GM18498 (cell line): Measurements from ENCODE around the gene SEMA3F.

ENCODE experiments used
- ATAC-seq: cut with Tn5 transposase; IDR thresholded peaks from one replicate; pipeline ENCODE4 v1.9.1; 2021; ENCODE audit warnings: mild to moderate bottlenecking, moderate library complexity; ENCODE audit not compliant: unreplicated experiment

Gene SEMA3F

DNA sequence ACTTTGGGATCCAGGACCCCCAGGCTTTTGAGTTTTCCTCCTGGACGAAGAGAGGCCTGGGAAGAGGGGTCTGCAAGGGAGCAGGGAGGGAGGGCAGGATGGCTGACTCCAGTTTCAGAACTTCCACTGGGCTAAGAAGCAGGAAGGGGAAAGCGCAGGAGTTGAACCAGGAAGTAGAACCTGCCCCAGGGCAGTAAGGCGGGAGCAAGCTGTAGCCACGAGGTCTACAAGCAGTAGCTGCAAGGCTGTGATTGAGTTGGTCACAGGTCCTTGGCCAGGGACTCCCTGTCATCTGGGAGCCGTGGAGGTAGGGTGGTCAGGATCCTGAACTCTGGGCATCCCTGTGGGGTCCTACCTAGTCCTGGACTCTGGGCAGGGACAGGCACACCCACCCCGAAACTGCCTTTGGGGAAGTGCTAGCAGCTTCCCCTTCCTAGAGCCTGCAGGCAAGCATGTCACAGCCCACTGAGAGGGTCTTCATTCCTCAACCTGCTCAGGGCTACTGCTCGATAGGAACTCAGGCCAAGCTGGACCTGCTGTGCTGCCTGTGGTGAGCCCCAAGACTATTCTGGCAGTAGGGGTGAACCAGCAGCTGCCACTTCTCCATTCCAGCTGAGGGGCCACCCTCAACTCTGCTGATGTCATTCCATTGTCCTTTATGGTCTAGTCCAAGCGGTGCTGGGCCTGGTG lies 75.1 kb downstream of the SEMA3F start:
- no peak for ATAC-seq

DNA sequence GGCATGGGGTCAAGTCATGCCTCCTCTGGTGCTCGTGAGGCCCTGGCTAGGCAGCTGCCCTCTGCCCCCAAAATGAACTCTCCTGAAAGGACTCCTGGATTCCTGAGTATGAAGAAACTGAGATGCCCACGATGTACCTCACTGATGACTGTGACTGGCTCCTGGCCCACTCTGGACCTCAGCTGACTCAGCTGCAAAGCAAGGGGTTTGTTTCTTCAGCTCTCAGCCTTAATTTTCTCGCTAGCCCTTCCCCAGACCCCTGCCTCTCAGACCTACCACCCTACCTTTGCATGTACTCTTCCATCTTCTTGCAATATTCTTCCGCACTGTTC lies 75.6 kb downstream of the SEMA3F start:
- ATAC-seq: no peak

DNA sequence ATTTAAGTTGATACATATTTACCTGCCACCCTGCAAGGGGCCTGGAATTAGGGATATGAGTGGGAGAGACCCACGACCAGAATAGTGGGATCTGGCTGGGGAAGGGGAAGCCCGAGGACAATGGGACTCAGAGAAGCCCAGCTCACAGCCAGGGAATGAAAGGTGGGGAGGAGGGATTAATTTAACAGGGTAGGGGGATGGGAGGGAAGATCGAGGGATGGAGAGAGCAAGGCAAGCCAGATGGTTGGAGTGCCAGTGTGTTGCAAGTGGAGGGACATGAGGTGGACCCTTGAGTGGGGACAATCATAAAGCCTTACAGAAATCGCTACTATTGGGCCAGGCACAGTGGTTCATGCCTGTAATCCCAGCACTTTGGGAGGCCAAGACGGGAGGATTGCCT lies 76.5 kb downstream of the SEMA3F start:
- no peak for ATAC-seq

DNA sequence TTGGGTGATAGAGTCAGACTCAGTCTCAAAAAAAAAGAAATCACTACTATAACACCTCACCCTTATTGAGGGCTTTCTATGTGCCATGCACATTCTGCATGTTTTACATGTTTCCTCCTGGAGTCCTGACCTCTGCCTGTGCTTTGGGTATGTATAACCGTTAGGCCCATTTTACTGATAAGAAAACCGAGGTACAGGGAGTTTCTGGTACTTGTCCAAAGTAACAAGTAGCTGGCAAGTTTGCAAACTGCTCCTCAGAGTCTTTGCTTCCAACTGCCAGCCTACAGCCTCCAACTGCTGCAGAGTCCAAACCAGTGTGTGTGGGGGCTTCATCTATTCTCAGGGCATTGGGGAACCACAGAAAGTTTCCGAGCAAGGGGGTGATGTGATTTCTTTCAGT lies 77.2 kb downstream of the SEMA3F start:
- ATAC-seq: no peak

DNA sequence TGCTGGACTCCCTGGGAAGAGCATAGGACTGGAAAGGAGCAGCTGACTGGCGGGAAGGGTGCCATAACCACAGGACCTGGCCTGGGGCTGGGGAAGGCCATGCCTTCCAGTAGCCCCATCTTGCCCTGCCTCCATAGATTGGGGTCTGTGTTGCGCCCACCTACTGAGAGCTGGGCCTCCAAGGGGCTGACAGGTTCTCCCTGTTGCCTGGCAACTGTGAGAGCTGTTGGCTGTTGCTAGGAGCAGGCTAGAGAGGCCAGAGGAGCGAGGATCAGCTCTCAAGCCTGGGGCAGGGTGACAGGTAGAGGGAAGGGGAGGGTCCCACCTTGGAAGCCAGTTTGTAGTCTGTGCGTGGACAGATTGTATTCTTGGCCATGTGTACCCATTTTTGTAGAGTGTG lies 78.1 kb downstream of the SEMA3F start:
- ATAC-seq: no peak

DNA sequence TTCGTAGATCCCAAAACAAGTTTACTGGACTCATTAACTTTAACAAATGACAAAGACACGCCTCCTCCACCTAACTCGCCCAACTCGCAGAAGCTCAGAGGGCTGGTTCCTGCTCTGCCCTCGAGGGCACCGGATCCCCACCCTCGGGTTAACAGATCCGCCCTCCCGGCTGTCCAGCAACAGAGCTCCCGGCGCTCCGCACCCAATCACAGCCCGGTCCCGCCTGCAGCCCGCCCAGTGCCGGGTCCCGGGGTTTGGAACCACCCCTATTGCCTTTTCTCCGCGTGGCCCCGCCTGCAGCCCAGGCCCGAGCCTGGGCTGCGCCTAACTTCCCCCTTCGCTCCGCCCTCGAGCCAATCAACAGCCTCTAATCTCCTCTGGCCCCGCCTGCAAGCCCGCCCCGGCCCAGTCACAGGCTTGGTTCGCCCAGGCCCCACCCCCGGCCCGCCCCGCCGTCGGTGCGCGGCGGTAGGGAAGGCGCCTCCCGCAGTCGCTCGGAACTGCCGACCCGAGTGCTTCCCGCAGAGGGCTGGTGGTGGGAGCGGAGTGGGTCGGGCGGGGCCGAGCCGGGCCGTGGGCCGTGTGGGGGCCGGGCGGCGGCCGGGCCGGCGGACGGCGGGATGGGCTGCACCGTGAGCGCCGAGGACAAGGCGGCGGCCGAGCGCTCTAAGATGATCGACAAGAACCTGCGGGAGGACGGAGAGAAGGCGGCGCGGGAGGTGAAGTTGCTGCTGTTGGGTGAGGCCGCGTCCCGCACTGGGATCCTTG lies 80.8 kb downstream of the SEMA3F start, which contains the start of gene GNAI2:
GNAI2 (plus strand) TSS at position 489 of the 768 bp plus-strand sequence; CDS start at position 621, 132 bp downstream.
- ATAC-seq: peak; percentile 93

DNA sequence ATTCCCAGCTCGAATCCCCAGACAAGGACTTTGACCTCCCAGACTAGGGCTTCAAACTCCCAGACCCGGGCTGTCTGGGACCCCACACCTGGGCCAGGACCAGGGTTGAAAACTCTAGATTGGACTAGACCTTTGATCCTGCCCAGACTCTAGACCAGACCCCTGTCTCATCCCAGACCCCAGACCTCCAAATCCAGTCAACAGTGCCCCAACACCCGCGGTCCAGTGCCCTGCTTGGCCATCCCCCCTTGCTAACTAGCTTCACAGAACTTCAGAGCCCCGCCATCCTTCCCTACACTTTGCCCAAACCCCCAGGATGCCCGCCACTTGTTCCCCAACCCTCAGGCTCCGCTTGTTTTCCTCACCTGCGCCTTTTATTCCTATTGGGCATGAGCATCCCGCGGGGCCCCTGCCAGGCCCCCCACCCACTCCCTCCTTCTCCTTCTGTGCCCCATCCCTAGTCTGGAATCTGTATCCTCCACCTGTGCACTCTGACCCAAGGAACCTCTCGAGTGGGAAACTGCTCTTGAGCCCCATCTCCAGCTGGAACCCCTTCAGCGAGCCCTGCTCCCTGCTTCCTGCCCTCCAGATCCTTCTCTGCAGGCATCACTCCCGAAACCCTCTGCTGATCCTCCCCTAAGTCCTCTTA lies 81.5 kb downstream of the SEMA3F start:
- no peak for ATAC-seq

DNA sequence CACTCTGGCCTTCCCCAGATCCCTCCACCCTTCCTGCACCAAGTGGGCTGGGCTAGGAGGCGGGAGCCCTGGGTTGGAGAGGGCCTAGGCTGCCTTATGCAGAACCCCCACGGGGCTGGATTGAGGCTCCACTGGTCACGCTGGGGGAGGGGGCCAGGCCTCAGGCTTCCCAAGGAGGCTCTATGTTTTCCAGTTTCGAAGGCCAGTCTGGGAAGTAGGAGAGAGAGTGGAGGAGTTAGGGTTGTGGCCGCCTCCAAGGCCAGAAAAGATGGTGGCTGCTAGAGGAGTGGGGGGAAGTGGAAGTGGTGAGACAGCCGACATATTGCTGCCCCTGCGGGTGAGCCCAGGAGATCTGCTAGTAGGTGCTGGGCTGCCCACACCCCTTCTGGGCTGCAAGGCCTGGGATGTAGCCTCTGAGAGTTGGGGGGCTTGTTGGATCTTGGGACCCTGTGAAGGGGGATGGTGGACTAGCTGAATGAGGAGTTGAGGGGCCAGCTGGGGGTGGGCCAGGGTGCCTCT lies 82.1 kb downstream of the SEMA3F start:
- ATAC-seq: no peak

DNA sequence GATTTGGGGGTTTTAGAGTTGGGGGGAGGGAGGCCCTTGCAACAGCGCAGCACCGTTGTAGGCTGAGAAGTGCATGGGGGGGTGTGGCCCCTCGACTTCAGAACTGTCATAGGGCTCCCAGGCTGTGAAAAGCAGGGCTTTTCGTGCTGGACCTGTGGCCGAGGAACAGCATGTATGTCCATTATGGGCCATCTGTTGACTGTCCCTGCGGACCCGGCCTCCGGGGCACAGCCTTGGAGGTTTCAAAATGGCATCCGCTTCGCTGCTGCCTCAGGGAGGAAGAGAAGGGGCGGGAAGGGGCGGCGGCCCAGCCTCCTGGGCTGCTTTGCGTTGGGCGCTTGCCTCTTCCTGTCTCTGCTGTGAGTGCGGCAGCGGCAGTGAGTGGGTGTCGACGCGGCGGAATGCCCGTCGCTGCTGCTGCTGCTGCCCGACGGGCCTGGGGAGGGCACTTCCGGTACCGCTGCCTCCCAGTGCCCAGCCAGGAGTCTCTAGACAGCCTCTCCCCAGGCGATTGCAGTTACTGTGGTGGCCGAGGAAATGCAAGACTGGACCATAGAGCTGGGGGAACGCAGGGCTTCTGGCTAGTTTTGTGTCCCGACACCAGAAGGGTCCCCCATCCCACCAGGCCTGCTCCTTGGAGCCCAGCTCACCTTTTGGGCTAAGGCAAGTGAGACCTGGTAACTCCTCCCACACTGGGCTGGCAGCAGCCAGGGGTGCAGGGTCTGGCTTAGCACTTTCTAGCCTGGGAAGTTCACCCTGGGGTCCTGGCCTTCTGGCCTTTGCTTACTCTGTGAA lies 82.8 kb downstream of the SEMA3F start:
- ATAC-seq: peak; percentile 38

DNA sequence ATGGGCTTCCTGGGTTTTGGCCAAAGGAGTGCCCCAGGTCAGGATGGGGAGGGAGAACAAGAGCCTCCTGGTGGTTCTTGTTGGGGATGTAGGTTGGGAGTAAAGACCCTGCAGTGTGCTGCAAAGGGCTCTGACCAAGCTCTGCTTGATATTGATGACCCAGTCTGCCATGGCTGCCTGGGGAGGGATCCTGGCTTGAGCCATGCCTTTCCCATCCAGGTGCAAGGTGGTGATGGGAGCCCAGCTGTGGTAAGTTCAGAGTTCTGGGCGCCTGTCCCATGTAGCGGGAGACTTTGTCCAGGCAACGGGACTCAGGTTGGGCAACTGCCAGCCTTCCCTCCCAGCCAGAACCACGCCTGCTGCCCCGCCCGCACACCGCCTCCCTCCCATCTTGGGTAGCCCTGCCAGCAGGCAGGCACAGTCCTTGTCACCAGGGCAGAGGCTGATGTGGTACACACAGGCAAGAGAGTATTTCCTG lies 83.5 kb downstream of the SEMA3F start:
- ATAC-seq: no peak
